ENCODE measurements around the gene SDC1.
A peak's percentile ranks its signal among the peaks of the same experiment; 100 is the strongest.

Gene SDC1

GRCh38 chr2:20194097-20195015, 30.6 kb downstream of the SDC1 start:
- no peaks in the 10 kb centered on the region for H3K4me1 Mint-ChIP-seq (ENCODE audit: low read depth in 2 of 2)
- H3K27ac Mint-ChIP-seq: no peak overlapping the region
- H3K36me3 Mint-ChIP-seq (ENCODE audit: insufficient read depth): no peaks in the 10 kb centered on the region
- no peak overlapping the region for H3K4me3 Mint-ChIP-seq
- H3K27me3 Mint-ChIP-seq: peaks cover 13 to 29% of the 10 kb centered on the region in 2 donors
- H3K9me3 Mint-ChIP-seq: no peaks in the 10 kb centered on the region
- ATAC-seq (replicated peaks) (no peak), DNase-seq (no peak)

- DNase-seq (no peak), ATAC-seq (replicated peaks) (no peak)
- Mint-ChIP-seq H3K4me1 (ENCODE audit: low read depth in 2 of 2) (no peaks in the 10 kb centered on the region), H3K27me3 (peaks cover 9 to 28% of the 10 kb centered on the region in 2 donors), H3K4me3 (no peak overlapping the region), H3K27ac (no peak overlapping the region), H3K36me3 (ENCODE audit: insufficient read depth) (no peaks in the 10 kb centered on the region), H3K9me3 (no peaks in the 10 kb centered on the region)
Measured at GRCh38 chr2:20193185-20193584, 31.7 kb downstream of the SDC1 start.

- no peak overlapping the region for H3K27ac Mint-ChIP-seq
- no peaks in the 10 kb centered on the region for H3K4me1 Mint-ChIP-seq (ENCODE audit: low read depth in 2 of 2)
- no peak for ATAC-seq (replicated peaks)
- H3K9me3 Mint-ChIP-seq: no peaks in the 10 kb centered on the region
- peaks cover 9 to 24% of the 10 kb centered on the region in 2 donors for H3K27me3 Mint-ChIP-seq
- no peak for DNase-seq
- H3K4me3 Mint-ChIP-seq: no peak overlapping the region
- H3K36me3 Mint-ChIP-seq (ENCODE audit: insufficient read depth): no peaks in the 10 kb centered on the region
Measured at GRCh38 chr2:20192781-20193180, 32.1 kb downstream of the SDC1 start.

GRCh38 chr2:20191714-20192569, 33.0 kb downstream of the SDC1 start:
- Mint-ChIP-seq H3K9me3 (no peaks in the 10 kb centered on the region), H3K27me3 (peaks cover 9 to 19% of the 10 kb centered on the region in 2 donors), H3K36me3 (ENCODE audit: insufficient read depth) (no peaks in the 10 kb centered on the region), H3K27ac (no peak overlapping the region), H3K4me1 (ENCODE audit: low read depth in 2 of 2) (no peaks in the 10 kb centered on the region), H3K4me3 (no peak overlapping the region)
- ATAC-seq (replicated peaks): no peak
- DNase-seq: no peak

- ATAC-seq (replicated peaks): no peak
- Mint-ChIP-seq H3K27me3 (peaks cover 9 to 28% of the 10 kb centered on the region in 2 donors), H3K36me3 (ENCODE audit: insufficient read depth) (no peaks in the 10 kb centered on the region), H3K4me1 (ENCODE audit: low read depth in 2 of 2) (no peaks in the 10 kb centered on the region), H3K27ac (no peak overlapping the region), H3K4me3 (no peak overlapping the region), H3K9me3 (no peaks in the 10 kb centered on the region)
- DNase-seq: no peak
Measured at GRCh38 chr2:20190876-20191713, 33.8 kb downstream of the SDC1 start.

GRCh38 chr2:20190170-20190569, 34.8 kb downstream of the SDC1 start:
- H3K4me1 Mint-ChIP-seq (ENCODE audit: low read depth in 2 of 2): no peaks in the 10 kb centered on the region
- no peak overlapping the region for H3K4me3 Mint-ChIP-seq
- H3K27ac Mint-ChIP-seq: no peak overlapping the region
- no peaks in the 10 kb centered on the region for H3K9me3 Mint-ChIP-seq
- no peaks in the 10 kb centered on the region for H3K36me3 Mint-ChIP-seq (ENCODE audit: insufficient read depth)
- no peak for ATAC-seq (replicated peaks)
- peaks cover 9 to 36% of the 10 kb centered on the region in 2 donors for H3K27me3 Mint-ChIP-seq
- DNase-seq: no peak

GRCh38 chr2:20189299-20189931, 35.5 kb downstream of the SDC1 start:
- Mint-ChIP-seq H3K27ac (peak overlapping the region in 1 of 2 donors; percentile 13), H3K9me3 (no peaks in the 10 kb centered on the region), H3K4me3 (no peak overlapping the region), H3K4me1 (ENCODE audit: low read depth in 2 of 2) (peaks cover 0 to 1% of the 10 kb centered on the region in 2 donors), H3K27me3 (peaks cover 9 to 44% of the 10 kb centered on the region in 2 donors), H3K36me3 (ENCODE audit: insufficient read depth) (no peaks in the 10 kb centered on the region)
- DNase-seq (no peak), ATAC-seq (replicated peaks) (no peak)

- H3K36me3 Mint-ChIP-seq (ENCODE audit: insufficient read depth): no peaks in the 10 kb centered on the region
- peaks cover 9 to 45% of the 10 kb centered on the region in 2 donors for H3K27me3 Mint-ChIP-seq
- no peaks in the 10 kb centered on the region for H3K9me3 Mint-ChIP-seq
- no peak overlapping the region for H3K27ac Mint-ChIP-seq
- DNase-seq (no peak), ATAC-seq (replicated peaks) (no peak)
- H3K4me1 Mint-ChIP-seq (ENCODE audit: low read depth in 2 of 2): peaks cover 0 to 1% of the 10 kb centered on the region in 2 donors
- no peak overlapping the region for H3K4me3 Mint-ChIP-seq
Measured at GRCh38 chr2:20188851-20189250, 36.1 kb downstream of the SDC1 start.

- Mint-ChIP-seq H3K9me3 (no peaks in the 10 kb centered on the region), H3K4me3 (no peak overlapping the region), H3K27ac (no peak overlapping the region), H3K4me1 (ENCODE audit: low read depth in 2 of 2) (peaks cover 0 to 1% of the 10 kb centered on the region in 2 donors), H3K36me3 (ENCODE audit: insufficient read depth) (no peaks in the 10 kb centered on the region), H3K27me3 (peaks cover 13 to 45% of the 10 kb centered on the region in 2 donors)
- no peak for ATAC-seq (replicated peaks)
- no peak for DNase-seq
Measured at GRCh38 chr2:20188201-20188600, 36.7 kb downstream of the SDC1 start.

- Mint-ChIP-seq H3K27me3 (peaks cover 16 to 45% of the 10 kb centered on the region in 2 donors), H3K4me3 (no peak overlapping the region), H3K4me1 (ENCODE audit: low read depth in 2 of 2) (peaks cover 0 to 1% of the 10 kb centered on the region in 2 donors), H3K36me3 (ENCODE audit: insufficient read depth) (no peaks in the 10 kb centered on the region), H3K27ac (no peak overlapping the region), H3K9me3 (no peaks in the 10 kb centered on the region)
- no peak for DNase-seq
- no peak for ATAC-seq (replicated peaks)
Measured at GRCh38 chr2:20187331-20187730, 37.6 kb downstream of the SDC1 start.

- Mint-ChIP-seq H3K27me3 (peaks cover 18 to 45% of the 10 kb centered on the region in 2 donors), H3K4me1 (ENCODE audit: low read depth in 2 of 2) (peaks cover 0 to 1% of the 10 kb centered on the region in 2 donors), H3K36me3 (ENCODE audit: insufficient read depth) (no peaks in the 10 kb centered on the region), H3K4me3 (no peak overlapping the region), H3K9me3 (no peaks in the 10 kb centered on the region), H3K27ac (no peak overlapping the region)
- no peak for DNase-seq
- ATAC-seq (replicated peaks): no peak
Measured at GRCh38 chr2:20186855-20187187, 38.1 kb downstream of the SDC1 start.

- Mint-ChIP-seq H3K36me3 (ENCODE audit: insufficient read depth) (no peaks in the 10 kb centered on the region), H3K4me1 (ENCODE audit: low read depth in 2 of 2) (peaks cover 0 to 1% of the 10 kb centered on the region in 2 donors), H3K27me3 (peaks cover 21 to 45% of the 10 kb centered on the region in 2 donors), H3K4me3 (no peak overlapping the region), H3K27ac (no peak overlapping the region), H3K9me3 (no peaks in the 10 kb centered on the region)
- ATAC-seq (replicated peaks) (no peak), DNase-seq (no peak)
Measured at GRCh38 chr2:20186078-20186854, 38.7 kb downstream of the SDC1 start.
